ENCODE results near the gene OSBPL3.
A peak's percentile ranks its signal among the peaks of the same experiment; 100 is the strongest.

The OSBPL3 gene

DNA sequence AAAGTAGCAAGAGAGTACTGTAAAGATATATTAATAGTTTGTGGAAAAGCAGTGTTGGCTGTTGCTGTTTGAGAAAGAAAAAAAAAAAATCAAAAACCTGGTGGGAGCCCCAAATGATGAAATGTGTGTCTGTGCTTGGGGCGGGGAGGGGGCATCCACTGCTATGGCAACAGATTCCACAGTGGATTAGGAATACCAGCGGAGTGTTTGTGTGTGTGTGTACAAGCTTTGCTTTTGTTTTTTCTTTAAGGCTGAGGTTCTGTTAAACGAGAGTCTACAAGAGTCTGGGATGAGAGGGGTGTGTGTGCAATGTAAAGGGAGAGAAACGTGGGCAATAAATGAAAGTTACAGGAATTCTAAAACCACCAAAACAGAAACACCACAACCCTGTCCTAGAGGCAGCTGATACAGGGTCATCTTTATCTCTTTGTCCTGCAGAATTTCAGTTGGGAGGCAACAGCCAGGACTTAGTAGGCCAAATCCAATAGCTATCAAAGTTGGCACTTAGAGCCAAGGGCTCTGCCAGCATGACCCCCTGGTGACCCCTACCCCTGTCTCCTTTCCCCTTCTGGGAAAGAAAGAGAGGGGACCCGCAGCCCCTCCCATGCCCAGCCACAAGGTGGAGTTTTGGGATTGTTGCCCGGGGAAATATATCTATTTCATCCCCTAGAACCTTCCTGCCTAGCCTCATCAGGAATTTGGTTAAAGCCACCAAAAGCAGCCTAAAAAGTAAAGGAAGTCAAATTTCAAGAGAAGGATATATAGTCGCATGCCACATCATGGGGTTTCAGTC is 85.4 kb downstream of the OSBPL3 start:
- no peak for DNase-seq

DNA sequence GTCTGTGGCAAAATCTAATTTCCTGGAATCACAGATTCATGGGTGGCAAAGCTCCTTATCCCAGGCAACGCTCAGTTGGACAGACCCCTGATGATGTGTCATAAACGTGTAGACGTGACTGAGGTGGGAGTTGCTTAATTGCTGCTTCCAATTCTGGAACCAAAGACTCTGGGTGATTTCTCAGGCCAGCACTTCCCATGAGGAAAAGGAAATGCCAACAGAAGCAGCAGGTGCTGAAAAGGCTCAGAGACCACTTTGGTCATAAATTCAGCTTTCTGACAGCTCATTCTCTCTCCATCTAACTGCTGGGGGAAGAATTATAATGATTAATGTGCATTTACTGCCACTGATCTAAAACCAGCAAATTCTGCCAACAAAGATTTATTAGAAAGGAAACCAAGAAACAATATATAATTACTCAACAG is 88.7 kb downstream of the OSBPL3 start:
- DNase-seq = no peak

DNA sequence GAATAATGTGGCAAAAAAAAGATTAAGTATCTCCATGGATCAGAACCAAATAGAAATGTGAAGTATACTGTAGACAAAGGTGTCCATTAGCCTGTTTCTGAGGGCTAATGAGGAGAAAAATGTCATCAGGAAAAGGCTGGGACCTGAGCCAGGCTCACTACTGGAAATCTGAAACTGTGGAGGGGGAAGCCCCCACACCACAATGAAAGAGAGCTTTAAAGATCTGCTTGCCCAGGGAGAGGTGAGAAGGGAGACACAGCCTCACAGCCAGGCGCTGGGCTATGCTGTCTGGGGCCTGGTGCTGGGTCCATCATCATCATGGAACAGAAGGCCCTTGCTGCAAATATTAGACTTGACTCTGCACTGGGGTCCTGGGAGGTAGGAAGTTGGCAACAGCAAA is 90.4 kb downstream of the OSBPL3 start:
- no peak for DNase-seq

DNA sequence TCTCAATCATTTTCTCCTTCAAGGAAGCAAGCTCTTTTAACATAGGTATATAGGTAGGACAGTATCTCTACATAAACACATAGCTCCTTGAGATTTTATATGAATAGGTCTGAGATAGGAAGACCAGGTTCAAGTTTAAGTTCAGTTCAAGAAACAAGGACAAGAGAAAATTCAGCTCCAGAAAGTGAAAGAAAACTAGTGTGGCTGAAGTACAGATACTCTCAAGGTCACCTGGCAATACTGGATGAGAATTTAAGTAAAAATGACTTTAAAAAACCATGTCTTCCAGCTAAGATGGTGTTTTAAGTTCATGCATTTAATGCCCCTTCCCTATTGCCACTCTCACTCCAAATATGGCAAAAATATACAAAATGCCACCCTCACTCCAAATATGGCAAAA is 91.3 kb downstream of the OSBPL3 start:
- no peak for DNase-seq

DNA sequence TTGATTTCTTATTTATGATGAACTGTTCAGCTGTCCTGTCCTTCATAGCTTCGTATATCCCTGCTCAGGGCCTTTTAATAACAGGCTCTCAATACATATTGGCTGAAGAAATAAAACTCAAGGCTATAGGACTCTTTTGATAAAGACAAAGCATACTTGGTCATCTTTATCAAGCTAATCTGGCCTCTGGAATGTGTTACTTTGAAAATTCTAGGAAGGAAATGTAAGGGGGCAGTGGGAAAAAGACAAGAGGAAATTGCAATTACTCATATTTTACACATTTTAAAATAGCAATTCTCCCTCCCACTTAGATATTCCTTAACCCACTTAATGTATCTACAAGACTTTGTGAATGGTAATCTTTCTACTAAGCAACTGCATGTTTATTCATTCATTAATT is 94.3 kb downstream of the OSBPL3 start:
- DNase-seq = no peak

DNA sequence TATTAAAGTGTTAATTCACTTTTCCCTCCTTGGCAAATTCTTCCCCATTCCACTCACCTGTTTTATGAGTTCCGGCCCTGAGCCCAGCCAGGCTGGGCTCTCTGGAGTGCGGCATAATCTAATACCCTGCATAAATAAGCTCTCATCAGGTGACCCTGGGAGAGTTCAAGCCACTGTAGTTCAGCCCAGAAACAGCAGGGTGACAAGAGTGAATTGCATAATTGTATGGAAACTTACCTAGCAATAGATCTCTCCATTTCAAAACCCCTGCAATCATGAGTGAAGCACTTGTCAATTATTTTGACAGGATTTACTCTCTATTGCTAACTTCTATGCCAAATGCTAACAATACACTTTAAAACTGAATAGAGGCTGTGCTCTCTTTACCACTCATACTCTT is 94.7 kb downstream of the OSBPL3 start:
- DNase-seq = no peak

DNA sequence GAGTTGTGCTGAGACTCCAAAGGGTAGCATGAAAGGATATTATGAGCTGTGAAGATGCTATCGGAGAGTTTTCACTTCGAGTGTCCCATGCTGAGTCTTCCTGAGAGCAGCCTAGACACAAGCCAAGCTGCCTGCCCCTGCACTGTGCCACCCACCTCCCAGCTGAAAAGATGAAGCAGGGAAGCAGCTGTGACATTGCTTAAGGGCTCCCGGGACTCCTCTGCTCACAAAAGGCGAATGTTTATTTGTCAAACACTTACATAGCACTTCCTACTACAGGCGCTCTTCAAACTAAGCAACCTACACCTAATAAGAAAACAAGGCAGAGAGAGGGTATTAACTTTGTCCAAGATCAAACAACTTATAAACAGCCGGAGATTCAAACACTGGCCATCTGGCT is 95.6 kb downstream of the OSBPL3 start:
- DNase-seq = no peak

DNA sequence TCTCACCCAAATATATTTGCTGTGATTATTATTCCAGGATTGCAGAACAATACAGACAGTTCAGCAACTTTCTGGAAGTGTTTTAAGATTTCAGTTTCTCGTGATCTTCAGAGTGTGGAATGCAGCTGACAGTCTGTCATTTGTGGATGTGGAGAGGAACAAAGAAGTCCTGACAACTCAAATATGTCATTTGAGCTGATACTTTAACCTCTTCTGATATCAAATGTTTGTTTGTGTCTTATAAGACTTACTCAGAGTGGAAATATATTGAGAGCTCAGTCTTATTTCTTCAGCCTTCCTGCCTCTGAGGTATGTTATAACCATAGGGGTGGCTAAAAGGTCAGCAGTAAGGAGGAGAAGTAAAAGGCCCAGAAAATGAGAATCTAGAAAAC is 96.4 kb downstream of the OSBPL3 start:
- no peak for DNase-seq

DNA sequence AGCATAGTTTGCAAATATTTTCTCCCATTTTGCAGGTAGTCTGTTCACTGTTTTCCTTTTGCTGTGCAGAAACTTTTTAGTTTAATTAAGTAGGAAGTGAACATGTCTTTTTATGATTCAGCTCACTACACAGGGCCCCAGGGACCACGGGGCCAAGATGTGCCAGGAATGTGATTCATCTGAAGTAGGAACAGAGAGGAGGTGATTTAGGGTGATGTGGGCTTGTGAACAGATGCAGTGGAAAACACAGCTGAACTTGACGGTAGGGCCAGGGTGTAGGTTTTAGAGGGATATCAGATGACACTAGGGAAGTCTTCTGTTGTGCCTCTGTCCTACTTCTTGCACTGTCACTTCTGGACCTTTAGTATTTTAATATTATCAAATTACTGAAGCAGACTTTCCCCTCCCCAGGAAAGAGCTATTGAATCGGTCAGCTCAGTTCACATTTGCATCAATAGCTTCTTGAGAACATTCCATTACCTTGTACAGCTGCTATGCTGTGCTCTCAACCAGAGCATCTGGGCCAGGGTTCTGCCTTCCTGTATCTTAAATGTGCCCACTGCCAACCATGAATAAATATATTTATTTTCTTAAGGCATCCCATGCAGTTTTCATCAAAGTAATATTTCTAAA is 96.9 kb downstream of the OSBPL3 start:
- peak in 1 of 14 donors; percentile 16 for DNase-seq

DNA sequence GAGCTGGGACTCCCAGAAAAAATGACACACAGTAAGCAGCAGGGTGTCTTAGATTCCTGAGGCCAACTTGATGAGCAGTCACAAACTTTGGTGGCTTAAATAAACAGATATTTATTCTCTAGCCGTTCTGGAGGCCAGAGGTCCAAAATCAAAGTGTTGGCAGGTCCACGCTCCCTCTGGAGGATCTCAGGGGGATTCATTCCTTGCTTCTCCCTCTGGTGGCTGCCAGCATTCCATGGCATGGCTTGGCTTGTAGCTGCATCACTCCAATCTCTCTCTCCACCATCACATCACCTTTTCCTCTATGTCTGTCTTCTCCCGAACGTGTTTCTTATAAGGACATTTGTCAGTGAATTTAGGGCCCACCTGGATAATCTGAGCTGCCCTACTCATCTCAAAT is 98.4 kb downstream of the OSBPL3 start:
- no peak for DNase-seq

DNA sequence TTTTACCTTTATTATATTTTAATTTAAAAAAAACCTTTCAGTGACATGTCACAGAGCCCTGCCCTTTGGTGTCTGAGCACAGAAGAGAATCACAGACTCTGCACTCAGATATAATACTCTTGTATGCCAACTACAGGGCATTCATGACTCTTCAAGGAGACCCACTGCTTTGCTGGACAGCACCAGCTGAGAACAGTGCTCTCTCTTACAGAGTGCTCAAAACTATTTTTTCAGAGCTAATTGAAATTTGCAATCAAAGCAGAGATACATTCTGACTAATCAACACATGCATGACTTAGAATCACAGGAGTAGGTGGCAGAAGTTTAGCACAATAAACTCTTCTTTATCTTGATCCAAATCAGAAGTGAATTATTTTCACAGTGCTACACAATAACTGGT is 99.1 kb downstream of the OSBPL3 start:
- no peak for DNase-seq

DNA sequence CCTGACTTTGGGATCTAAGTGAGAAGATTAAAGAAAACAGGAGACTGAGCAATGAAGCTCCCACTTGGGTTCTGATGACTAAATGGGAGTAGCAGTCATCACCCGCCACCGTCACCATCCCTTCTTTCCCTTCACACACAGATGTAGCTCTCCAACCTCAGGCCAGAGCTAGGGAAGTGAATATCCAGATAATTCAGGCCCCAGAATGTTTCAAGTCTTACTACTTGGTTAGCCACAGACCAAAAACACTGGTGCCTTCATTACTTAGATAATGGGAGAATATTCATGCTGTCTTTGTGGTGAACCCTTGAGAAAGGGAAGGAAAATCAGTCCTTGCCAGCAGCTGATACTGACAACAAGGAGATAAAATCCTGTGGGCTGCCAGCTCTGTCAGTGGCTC is 100.7 kb downstream of the OSBPL3 start:
- no peak for DNase-seq

DNA sequence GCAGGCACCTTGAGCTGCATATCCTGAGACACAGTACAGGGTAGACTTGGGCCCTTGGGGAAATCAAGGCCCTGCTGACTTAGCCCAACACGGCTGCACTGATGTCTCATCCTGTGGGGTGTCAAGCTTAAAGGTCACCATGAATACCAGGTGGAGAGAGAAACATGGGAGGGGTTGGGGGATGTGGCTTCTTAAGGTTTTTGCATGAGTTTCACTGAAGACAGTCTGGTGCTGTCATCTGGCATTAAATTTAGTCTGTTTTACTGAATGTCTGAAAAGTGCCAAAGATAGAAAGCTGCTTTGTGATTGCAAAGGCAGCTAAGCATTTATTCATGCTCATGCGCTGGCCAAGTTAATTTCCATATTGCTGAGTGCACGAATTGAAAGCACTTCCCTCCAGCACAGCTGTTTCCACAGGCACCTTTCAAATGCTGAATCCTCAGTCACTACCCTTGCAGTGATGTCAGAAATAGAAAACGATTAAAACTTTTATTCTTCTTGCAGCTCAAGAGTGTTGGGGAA is 102.1 kb downstream of the OSBPL3 start:
- peak in 1 of 14 donors; percentile 4 for DNase-seq

DNA sequence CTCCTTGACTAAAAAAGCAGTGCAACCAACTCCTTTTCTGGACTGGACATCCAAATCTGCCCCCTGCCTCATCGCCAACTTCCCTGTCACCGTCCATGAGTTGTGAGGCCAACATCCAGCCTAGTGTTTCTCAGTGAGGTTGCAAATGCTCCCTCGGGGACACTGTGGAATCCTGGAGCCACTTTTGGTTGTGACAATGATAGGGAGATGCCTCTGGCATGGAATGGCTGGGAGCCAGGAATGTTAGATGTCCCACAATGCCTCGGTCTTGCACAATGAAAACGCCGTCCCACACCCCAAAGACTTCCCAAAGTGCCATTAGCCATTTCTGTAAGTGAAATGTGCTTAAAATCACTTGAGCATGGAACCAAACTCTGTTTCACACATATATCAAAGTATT is 105.2 kb downstream of the OSBPL3 start:
- no peak for DNase-seq

DNA sequence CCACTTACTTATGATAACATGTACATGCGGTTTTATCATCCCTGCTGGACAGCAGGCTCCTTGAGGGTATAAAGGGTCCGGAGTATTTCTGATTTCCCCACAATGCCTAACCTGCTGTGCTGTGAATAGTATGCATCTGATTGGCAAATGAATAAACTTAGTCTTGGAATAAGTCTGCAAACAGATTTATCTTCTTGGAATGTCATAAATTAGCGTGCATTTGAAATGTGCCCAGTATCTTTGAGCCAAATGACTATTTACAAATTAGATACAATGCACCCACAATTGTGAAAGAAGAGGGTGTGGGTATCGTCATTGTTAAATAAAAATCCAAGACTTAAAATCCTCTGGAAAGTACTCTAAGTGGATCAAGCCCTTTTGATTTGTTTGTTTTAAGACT is 106.0 kb downstream of the OSBPL3 start:
- no peak for DNase-seq

DNA sequence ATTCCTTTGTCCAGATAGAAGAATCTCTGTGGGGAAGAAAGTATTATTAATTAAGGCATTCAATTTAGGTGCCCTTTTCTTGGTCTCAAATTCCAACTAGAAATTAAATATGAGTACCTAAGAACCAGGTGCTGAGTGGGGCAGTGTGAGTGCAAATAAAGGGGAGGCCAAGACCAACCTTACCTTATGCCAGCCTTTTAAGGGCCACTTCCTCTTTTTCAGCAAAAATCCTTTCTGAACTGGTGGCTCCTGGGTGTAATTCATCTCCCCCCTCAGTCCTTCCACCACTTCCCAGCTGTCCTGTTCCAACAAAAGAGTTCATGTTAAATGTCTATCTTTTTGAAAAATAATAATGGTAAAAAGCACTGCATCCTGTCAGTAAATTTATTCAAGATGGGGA is 108.2 kb downstream of the OSBPL3 start:
- DNase-seq = no peak

DNA sequence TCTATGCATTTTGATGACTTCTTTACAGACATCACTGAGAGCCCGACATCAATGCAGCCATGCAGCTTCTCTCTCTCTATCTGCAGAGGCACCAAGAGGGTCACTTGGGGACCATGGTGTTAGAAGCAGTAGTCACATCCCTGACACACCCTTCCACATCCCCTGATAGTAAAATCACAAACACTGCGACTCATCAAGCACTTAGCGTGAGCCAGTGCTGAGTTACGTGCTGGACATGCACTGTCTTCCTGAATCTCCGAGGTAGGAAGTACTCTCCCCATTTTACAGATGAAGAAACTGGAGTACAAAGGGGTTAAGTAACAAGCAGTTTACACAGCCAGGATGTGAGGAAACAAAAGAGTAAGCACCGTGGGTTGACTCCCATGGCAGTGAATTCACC is 109.2 kb downstream of the OSBPL3 start:
- no peak for DNase-seq

DNA sequence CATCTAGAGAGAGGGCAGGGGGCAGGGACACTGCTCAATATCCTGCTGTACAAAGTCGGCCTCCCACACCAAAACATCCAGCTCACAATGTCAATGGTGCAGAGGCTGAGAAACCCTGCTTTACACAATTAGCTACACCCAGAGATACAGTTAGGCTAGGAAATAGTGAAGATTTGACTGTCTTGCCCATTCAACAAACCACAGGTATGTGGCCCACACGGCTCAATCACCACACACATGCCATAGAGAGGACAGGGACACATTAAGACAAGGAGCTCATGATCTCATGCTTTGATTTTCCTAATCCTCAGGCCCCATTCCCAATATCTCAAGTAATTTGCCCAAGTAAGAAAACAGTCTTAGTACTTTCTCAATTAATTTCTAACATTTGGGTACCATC is 110.4 kb downstream of the OSBPL3 start:
- no peak for DNase-seq

DNA sequence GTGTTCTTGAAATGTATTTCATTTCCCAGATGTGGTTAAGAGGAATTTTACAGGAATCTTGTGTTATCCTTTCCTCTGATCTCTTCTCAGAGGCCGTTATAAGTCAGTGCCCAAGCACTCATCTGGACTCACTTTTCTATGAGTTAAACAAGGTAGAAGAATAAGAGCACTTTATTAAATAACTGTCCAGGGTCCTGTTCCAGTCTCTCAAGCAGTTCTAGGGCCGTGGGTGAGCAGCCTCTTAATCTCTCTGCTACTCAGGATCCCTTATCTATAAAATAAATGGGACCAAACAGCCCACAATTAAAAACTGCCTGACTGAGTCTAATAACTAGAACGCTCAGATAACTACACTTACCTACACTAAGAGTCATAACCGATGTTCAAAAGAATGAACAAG is 111.2 kb downstream of the OSBPL3 start:
- no peak for DNase-seq

DNA sequence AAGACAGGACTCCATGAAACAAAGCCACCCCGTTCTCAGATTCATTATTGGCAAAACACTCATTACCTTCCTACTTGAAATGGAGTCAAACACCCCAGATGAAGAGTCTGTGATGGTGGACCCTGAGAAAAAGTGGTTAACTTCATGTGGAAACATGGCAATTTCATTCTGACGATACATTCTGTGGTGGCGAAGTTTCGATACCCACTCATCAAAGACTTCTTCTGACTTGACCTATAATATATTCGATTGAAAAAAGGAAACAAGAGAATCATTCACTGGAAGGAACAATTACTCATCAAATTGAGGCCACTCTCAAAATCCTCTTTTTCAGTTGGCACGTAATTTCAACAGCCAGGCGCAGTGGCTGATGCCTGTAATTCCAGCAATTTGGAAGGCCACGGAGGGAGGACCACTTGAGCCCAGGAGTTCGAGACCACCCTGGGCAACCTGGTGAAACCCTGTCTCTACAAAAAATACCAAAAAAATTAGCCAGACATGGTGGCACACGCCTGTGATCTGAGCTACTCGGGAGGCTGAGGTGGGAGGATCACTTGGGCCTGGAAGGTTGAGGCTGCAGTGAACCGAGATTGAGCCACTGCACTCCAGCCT is 113.9 kb downstream of the OSBPL3 start:
- no peak for DNase-seq

DNA sequence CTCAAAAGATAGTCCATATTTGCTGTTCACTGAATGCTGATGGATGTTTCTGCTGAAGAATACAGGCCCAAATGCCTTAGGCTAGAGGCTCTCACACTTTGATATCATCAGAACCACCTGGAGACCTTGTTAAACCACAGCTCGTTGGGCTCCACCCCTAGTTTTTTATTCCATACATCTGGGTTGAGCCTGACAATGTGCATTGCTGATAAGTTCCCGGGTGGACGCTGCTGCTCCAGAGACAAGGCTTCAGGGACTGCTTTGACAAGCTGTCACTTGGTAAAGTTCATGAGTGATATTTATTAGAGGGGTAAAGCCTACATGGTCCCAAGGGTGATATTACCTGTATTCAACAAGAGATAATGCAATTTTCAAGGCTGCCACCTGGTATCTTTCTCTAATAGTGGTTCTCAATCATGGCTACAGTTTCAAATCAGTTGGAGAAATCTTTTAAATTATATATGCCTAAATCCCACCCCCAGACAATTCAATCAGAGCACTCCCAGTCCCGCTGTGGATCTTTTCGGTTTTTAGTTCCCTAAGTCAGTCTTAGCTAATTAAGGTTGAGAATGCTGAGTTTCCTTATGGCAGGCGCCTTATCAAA is 115.7 kb downstream of the OSBPL3 start:
- no peak for DNase-seq

DNA sequence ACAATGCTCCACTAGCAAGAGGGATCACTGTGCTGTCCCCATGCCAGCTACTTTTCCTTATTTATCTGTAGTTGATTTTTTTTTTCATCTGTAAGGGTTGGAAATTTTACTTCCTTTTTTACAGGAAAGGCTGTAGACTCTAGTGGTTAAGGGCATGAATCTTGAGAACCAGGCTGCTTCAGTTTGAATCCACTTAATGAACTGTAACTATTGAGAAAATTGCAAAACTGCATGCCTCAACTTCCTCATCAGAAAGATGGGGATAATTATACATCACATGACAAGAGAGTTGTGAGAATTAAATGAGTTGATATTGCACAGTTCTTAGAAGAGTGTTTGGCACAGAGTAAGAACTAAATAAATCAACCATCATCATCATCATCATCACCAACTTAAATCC is 116.4 kb downstream of the OSBPL3 start:
- DNase-seq = no peak

DNA sequence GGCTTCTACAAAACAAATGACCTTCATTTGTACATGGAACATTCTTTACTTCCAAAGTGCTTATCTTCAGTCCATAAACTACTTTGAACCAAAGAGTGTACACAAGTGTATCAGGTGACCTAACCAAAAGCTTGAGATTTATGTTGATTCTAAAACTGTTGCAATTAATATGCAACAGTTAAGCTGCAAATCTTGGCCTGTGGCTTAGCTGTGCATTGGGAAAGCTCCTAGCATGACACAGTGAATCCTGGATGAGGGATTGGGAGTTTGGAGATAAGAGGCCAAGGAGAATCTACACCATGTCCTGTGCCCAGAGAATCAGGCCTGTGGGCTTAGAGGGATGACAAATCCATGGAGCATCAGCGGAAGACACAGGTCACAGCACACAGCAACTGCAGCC is 117.5 kb downstream of the OSBPL3 start:
- DNase-seq = no peak

Measured in C1 segment of cervical spinal cord (tissue), 14 donors.